ENCODE results near the gene NUP98.
"Not testable (repeated sequence)": the region's sequence is repeated elsewhere in the genome, so short reads cannot be mapped to it uniquely, and the experiment has no call there.

Gene NUP98

DNA sequence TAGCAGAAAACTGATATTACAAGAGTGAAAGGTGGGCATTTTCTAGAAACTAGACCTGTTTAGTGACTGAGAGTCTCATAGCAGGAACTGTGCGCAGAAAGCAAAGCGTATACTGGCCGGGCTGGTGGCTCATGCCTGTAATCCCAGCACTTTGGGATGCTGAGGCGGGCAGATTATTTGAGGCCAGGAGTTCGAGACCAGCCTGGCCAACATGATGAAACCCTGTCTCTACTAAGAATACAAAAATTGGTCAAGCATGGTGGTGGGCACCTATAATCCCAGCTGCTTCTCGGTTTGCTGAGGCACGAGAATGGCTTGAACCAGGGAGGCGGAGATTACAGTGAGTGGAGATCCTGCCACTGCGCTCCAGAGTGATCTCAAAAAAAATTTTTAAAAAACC, 1.8 kb upstream of the NUP98 start:
- DNase-seq (ENCODE audit: low spot score), result no peak

DNA sequence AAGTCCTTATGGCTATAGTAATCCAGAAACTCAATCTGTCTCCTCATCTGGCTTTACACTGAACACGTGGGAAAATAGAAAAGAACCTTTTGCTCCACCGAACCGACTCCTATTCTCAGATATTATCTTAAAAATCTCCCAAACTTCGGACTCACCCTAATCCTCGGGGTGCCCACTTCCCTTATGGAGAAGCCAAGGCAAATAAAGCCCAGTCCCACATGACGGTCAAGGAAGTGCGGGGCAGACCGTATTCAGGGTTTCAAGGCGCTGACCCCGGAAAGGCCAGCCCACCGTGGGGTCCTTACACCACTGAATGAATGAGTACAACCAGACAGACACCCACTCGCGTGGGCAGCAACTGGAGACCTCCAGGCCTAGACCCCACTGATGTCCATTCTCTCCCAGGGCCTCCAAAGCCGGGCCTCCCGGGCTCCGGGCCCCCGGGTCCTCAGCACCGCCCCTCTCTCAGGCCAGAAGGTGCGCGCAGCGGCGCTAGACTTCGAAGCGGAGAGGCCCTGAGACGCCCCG, 489 bp downstream of the NUP98 start:
- peak; percentile 79 for DNase-seq (ENCODE audit: low spot score)

DNA sequence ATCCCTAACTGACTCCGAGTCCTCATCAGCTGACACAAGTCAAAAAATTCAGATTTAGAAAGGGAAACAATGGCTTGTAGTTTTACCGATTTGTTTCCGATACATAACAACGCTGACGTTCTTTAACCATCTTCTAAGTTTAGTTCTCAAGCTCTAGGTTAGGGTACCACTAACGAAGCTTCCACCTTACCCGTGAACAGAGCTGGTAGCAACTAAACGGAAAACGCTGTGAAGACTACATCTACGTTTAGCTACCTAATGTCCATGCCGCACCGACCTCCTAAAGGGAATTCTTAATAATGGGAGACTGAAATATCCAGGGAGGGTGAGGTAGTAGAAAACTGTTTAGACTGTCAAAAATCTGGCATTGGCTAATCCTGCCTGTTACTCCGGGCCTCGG, 1.0 kb downstream of the NUP98 start:
- DNase-seq (ENCODE audit: low spot score), result no peak

DNA sequence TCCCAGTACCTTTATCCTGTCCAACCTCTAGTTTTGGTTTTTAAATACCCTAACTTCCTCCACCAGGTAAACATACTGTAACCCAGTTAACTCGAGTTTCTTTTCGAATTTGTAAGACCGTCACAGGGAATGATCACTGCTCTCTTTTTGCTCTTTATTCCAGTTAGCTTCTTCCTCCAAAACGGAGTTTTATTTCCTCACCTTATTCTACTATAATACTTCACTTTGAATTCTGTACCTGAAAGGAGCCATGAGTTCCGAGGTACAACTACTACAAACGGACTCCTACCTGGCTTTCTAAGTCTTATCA, 1.4 kb downstream of the NUP98 start:
- no peak for DNase-seq (ENCODE audit: low spot score)

DNA sequence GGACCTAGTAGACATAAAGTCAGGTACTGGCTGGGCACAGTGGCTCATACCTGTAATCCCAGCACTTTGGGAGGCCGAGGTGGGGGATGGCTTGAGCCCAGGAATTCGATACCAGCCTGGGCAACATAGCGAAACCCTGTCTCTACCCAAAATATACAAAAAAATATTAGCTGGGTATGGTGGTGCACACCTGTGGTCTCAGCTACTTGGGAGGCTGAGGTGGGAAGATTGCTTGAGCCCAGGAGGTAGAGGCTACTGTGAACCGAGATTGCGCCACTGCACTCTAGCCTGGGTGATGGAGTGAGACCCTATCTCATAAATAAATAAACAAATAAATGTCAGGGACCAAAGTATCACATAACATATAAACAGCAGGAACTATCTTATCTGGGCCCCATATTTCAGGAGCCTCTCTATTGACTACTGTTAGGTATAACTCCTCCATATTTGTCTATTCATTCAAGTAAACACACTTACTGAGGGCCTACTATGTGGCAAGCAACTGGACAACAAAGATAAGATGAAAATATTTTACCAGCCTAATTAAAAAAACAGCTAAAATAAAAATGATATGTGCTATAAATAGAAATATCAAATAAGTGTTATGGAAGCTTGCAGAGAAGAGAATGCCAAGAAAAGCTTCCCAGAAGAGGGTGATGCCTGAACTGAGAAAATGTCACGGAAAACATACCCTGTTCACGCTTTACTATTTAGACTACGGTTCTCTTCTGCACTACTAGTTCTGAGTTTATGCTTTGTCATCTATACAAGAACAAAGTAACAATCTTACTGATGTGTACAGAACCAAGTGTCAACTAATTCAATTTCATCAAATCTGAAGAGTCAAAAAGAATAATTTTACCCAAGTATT, 2.0 kb downstream of the NUP98 start:
- DNase-seq (ENCODE audit: low spot score), result no peak

DNA sequence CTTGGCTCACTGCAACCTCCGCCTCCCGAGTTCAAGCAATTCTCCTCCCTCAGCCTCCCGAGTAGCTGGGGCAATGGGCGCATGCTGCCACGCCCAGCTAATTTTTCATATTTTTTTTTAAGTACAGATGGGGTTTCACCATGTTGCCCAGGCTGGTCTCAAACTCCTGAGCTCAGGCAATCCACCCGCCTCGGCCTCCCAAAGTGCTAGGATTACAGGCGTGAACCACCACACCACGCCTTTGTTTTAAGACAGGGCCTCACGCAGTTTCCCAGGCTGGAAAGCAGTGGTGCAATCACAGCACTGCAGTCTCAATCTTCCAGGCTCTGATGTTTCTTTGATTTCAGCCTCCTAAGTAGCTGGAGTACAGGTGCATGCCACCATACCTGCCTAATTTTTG, 3.0 kb downstream of the NUP98 start:
- DNase-seq (ENCODE audit: low spot score), result not testable (repeated sequence)

DNA sequence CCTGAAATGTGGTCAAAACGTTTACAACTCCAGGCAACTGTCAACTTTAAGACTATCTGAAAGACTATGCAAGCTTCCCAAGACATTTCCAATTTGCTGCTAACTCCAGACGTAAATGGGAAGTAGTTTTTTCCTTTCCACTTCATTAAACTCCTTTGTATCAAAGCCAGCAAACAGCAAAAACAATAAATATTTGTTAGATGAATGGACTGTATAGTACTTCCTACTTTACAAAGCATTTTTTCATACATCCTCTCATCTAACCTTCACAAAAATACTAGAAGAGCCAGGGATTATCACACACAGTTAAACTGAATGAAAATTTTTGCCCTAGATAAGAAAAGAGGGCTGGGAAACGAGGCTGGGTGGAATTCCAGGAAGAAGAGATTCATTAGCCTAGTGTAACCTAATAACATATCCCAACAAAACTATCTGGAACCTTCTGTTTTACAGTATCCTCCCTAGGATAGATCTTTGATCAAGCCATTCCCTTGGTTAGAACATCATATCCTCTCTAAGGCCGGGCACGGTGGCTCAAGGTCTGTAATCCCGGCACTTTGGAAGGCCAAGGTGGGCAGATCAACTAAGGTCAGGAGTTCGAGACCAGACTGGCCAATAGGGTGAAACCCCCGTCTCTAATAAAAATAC, 10.4 kb downstream of the NUP98 start:
- no peak for DNase-seq (ENCODE audit: low spot score)

DNA sequence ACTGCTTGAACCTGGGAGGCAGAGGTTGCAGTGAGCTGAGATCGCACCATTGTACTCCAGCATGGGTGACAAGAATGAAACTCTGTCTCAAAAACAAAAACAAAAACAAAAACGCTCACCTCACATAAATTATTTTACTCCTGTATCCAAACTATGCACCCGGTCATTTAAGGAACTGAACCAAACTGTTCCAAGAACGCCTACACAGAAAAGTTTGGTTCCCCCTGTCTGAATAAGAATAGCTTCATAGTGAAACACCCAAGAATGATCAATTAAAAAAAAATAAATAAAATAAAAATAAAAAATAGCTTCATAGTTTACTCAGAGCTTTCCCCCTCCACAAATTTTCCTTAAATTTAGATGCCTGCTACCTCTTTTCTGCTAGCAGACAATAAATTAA, 13.7 kb downstream of the NUP98 start:
- no peak for DNase-seq (ENCODE audit: low spot score)

DNA sequence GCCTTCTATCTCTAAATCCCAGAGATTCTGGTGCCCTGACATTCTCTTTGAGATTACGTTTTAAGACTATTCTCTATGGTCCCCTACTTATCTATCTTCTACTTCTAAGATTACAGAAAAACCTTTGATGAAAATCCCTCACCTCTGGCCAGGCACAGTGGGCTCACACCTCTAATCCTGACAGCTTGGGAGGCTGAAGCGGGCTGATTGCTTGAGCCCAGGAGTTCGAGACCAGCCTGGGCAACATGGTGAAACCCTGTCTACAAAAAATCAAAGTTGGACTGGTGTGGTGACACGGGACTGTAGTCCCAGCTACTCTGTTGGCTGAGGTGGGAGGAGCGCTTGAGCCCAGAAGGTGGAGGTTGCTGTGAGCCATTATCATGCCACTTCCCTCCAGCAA, 14.4 kb downstream of the NUP98 start:
- no peak for DNase-seq (ENCODE audit: low spot score)

DNA sequence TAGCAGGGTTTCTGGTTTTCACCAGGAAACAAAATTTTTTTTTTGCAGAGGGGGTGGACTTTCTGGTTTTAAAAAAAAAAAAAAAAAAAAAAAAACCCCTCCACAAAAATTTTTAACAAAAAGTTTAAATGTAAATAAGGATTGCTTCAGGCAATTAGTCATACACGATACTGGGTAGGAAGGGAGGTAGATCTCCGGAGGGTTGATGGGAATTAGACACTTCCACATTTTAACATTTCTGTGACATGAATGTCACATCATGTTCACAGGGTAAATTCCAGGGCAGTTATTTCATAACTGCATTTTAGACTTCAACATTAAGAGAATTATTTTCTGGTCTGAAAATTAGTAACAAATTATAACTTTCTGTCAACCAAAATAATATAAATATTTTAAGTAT, 15.9 kb downstream of the NUP98 start:
- no peak for DNase-seq (ENCODE audit: low spot score)

DNA sequence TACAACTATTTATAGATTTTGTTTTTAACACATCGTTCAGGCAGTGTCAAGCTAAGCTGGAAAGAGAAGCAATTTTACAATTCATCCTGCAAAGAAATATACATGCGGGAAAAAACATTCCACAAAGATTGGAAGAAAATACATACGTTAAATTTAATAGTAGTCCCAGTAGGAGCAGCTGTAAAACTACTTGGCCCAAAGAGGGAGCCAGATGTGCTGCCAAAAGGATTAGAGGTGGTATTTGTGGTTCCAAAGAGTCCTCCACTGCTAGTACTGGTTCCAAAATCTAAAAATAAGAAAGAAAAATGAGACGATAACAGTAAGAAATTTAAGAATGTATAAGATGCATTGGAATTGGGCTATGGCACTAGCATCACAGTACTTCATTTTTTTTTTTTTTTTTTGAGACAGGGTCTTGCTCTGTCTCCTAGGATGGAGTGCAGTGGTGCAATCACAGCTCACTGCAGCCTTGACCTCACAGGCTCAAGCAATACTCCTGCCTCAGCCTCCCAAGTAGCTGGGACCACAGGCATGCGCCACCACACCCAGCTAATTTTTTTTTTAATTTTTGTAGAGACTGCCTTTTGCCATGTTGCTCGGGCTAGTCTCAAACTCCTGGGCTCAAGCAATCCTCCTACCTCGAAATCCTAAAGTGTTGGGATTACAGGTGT, 21.5 kb downstream of the NUP98 start:
- DNase-seq (ENCODE audit: low spot score), result no peak

DNA sequence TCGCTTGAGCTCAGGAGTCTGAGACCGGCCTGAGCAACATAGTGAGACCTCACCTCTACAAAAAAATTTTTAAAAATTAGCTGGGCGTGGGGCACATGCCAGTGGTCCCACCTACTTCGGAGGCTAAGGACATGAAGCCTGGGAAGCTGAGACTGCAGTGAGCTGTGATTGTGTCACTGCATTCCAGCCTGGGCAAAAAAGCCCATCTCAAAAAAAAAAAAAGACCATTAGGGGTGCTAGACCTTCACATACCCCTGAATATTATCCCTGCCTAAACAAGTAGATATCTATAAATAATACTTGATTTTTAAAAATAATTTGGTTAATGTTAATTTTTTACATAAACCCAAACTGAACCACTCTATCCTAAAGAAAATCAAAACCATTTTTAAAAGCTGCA, 24.2 kb downstream of the NUP98 start:
- no peak for DNase-seq (ENCODE audit: low spot score)

DNA sequence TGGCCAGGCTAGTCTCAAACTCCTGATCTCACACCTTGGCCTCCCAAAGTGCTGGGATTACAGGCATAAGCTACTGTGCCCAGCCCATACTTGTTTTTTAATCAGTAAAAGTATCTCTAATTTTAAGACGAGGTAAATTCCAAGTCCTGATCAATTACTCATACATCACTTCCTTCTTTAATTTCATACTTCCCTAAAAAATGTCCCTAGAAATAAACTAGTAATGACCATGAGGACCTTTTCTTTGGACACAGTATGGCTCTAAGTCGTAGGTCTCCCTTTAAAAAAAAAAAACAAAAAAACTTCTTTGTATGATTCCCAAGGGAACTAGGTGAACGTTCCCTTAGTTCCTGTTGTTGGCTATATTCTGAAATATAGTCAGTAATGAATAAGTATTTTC, 29.8 kb downstream of the NUP98 start:
- no peak for DNase-seq (ENCODE audit: low spot score)

DNA sequence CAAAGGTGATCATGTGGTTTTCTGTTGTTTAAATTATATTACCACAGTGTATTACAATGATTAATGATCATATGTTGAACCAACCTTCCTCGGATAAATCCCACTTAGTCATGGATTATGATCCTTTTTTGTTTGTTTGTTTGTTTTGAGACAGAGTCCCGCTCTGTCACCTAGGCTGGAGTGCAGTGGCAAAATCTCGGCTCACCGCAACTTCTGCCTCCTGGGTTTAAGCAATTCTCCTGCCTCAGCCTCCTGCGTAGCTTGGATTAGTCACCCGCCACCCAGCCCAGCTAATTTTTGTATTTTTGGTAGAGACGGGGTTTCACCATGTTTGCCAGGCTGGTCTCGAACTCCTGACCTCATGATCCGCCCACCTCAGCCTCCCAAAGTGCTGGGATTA, 30.5 kb downstream of the NUP98 start:
- not testable (repeated sequence) for DNase-seq (ENCODE audit: low spot score)

DNA sequence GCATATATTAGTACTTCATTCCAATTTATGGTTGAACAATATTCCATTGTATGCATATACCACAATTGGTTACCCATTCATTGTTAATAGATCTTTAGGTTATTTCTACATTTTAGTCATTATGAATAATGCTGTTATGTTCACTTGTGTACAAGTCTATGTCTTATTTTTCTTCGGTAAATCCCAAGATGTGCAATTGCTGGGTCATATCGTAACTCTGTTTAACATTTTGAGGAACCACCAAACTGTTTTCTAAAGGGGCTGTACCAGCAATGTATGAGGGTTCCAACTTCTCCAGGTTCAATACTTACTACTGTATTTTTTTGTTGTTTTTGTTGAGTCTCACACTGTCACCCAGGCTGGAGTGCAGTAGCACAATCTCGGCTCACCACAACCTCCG, 33.1 kb downstream of the NUP98 start:
- DNase-seq (ENCODE audit: low spot score), result no peak

DNA sequence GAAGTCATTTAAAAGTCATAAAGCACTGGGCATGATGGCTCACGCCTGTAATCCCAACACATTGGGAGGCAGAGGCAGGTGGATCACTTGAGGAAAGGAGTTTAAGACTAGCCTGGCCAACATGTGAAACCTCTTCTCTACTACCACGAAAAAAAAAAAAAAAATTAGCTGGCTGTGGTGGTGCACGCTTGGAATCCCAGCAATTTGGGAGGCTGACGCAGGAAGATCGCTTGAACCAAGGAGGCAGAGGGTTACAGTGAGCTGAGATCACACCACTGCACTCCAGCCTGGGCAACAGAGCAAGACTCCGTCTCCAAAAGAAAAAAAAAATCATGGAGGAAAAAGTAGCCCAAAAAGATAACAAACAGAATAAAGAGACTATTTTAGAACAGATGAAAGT, 42.2 kb downstream of the NUP98 start:
- DNase-seq (ENCODE audit: low spot score), result no peak

DNA sequence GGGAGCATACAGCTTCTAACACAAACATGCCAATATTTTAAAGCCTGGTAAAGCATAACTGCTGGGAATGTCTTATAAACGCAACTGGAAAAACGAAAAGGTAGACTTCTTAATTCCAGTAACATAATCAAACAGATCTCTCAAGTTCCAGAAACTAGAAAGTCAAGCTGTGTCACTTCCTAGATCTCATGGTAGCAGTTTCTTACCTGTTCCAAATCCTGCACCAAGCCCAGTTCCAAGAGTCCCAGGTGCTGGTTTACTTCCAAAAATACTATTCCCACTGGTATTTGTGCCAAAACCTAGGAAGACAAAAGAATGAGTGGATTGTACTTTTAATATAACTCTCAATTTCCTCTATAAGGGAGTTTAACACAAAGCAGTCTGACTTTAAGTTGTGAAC, 44.2 kb downstream of the NUP98 start:
- DNase-seq (ENCODE audit: low spot score), result no peak

DNA sequence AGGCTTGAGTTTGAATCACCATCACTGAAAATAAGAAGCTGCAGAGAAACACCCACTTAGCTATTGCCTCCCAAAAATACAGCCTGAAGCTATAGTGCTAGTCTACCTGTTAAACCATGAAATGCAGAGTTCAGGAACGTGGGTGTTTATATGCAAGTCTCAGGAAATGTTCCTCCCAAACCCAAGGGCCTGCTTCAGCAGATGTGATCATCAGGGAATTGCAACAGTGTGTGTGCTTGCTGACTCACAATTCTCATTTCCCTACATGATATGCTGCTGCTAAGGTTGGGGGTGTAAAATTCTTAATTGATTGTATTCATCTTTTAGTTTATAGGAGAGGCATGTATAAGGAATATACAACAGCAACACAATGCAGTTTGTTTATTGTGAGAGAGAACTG, 49.6 kb downstream of the NUP98 start:
- DNase-seq (ENCODE audit: low spot score), result no peak

DNA sequence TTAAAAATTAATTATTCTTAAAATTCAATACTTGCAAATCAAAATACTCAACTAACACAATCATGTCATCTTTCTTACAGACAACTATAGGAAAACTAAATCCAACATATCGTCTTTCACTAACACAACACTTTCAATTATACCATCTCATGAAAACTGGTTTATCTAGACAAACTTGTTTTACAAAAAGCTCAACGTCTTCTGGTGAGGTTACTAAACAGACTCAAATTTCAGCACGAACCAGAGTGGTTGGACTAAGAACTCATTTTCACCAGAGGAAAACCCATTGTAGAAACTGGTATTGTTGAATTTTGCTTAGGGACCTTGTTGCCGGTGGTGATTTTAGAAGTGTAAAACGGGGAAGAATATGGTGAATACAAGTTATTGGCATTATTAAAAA, 52.2 kb downstream of the NUP98 start:
- DNase-seq (ENCODE audit: low spot score), result no peak

DNA sequence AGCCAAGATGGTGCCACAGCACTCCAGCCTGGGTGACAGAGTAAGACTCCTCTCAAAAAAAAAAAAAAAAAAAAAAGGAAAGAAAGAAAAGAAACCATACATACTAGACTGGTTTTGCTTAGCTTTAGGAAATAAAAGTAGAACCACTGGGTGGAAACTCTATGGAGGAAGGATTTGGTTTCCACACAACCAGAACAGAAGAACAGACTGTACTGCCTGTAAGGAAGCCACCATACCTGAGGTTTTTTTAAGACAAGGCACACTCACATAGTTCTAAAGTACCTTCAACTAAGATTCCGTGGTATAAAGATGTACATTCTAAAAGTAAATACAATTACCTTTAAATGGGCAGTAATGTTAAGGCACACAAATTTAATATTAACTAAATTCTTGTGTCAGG, 58.6 kb downstream of the NUP98 start:
- no peak for DNase-seq (ENCODE audit: low spot score)

DNA sequence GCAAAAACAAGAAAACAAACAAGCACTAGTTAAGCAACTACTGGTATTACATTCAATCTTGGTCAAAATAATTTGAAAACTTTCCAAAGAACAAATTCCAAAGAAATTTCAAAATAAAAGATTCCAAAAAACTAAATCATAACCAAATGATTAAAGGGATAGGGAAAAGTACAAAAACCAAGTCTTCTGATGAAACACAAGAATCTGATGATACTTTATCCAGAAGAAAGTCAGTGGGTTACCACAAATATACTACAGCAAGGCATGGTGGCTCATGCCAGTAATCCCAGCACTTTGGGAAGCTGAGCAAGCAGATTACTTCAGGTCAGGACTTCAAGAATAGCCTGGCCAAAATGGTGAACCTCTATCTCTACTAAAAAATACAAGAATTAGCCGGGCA, 59.1 kb downstream of the NUP98 start:
- no peak for DNase-seq (ENCODE audit: low spot score)

DNA sequence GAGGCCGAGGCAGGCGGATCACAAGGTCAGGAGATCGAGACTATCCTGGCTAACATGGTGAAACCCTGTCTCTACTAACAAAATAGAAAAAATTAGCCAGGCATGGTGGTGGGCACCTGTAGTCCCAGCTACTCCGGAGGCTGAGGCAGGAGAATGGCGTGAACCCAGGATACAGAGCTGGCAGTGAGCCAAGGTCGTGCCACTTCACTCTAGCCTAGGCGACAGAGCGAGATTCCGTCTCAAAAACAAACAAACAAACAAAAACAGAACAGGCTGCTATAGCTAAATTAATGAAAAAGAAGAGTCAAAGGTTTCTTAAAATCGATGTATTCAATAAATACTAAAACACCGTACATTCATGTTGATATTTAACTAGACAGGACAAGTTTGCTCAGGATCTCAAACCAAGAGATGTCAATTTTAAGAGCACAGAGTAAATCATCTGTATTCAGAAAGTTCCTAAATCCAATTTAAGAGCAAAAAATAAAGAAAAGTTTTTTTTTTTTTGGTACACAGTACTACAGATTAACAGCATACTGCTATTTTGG, 59.9 kb downstream of the NUP98 start:
- DNase-seq (ENCODE audit: low spot score), result no peak

DNA sequence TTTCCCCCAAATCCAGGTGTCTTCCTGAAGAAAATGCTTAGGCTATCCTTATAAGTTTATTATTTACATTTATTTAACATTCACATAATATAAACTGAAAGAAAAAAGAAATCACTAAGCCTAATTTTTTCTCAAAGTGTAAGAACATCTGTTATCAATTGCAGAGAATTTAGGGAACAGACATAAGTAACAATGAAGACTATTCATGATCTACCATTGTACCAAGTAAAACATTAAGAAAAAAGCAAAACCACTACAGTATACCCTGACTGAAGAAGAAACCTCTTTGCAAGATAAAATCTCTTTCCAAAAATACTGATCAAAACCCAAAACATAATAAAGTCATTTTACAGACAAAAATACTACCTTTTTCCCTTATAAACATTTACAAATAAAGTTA, 60.5 kb downstream of the NUP98 start:
- DNase-seq (ENCODE audit: low spot score), result no peak
